Fibroblast of upper back skin (primary cell): ENCODE data around the gene ZC3H12D.
"Not testable (repeated sequence)": the region's sequence is repeated elsewhere in the genome, so short reads cannot be mapped to it uniquely, and the experiment has no call there.

Experiments
- DNase-seq: peaks from one replicate; pipeline ENCODE4 v3.0.0-alpha.2; 2013

Gene ZC3H12D

GRCh38 chr6:149483334-149483725, 1.5 kb downstream of the ZC3H12D start:
- no peak for DNase-seq

GRCh38 chr6:149482545-149483333, 2.1 kb downstream of the ZC3H12D start:
- DNase-seq: no peak

GRCh38 chr6:149480502-149481280, 4.1 kb downstream of the ZC3H12D start:
- no peak for DNase-seq

GRCh38 chr6:149478631-149479314, 6.0 kb downstream of the ZC3H12D start:
- no peak for DNase-seq

- DNase-seq: no peak
These were observed 7.3 kb downstream of the ZC3H12D start for GRCh38 chr6:149477544-149477943.

GRCh38 chr6:149476789-149477455, 7.9 kb downstream of the ZC3H12D start:
- no peak for DNase-seq

GRCh38 chr6:149474108-149474935, 10.5 kb downstream of the ZC3H12D start:
- DNase-seq: no peak

- no peak for DNase-seq
These were observed 11.4 kb downstream of the ZC3H12D start for GRCh38 chr6:149473080-149474052.

GRCh38 chr6:149472241-149472640, 12.6 kb downstream of the ZC3H12D start:
- no peak for DNase-seq

GRCh38 chr6:149471801-149472200, 13.0 kb downstream of the ZC3H12D start:
- DNase-seq: no peak

- DNase-seq: no peak
These were observed 13.9 kb downstream of the ZC3H12D start for GRCh38 chr6:149470948-149471347.

GRCh38 chr6:149468179-149468578, 16.6 kb downstream of the ZC3H12D start:
- no peak for DNase-seq

GRCh38 chr6:149467265-149467664, 17.5 kb downstream of the ZC3H12D start:
- no peak for DNase-seq

GRCh38 chr6:149464411-149464810, 20.4 kb downstream of the ZC3H12D start:
- no peak for DNase-seq

- DNase-seq: no peak
These were observed 21.0 kb downstream of the ZC3H12D start for GRCh38 chr6:149463781-149464180.

- DNase-seq: not testable (repeated sequence)
These were observed 22.1 kb downstream of the ZC3H12D start for GRCh38 chr6:149462712-149463111.

GRCh38 chr6:149461670-149462069, 23.1 kb downstream of the ZC3H12D start:
- no peak for DNase-seq

- DNase-seq: not testable (repeated sequence)
These were observed 24.6 kb downstream of the ZC3H12D start for GRCh38 chr6:149460249-149460648.

GRCh38 chr6:149459761-149460160, 25.1 kb downstream of the ZC3H12D start:
- peak; percentile 41 for DNase-seq

GRCh38 chr6:149458806-149459205, 26.0 kb downstream of the ZC3H12D start:
- DNase-seq: no peak

GRCh38 chr6:149458196-149458595, 26.6 kb downstream of the ZC3H12D start:
- DNase-seq: no peak
